SK-N-SH (cell line): ENCODE measurements around the gene SEMA3C. TPM values are rescaled to one million over a fixed set of nuclear protein-coding genes. Genes with fewer than 3 reads are reported as not detected.

Source experiments
- CTCF ChIA-PET: fragments of 300-600, 350-600 bp; formaldehyde crosslinking; extraction: SDS; loops from one replicate; lab custom pipeline; 2021; lab: Yijun Ruan, JAX
- POLR2A ChIA-PET: fragments of 350-600 bp; sonication (Branson Sonifier 250); formaldehyde crosslinking; extraction: SDS; loops from one replicate; lab custom pipeline; 2020; ENCODE audit warnings: antibody characterized with exemption, inconsistent platforms; lab: Yijun Ruan, JAX
- DNase-seq: peaks from one replicate; pipeline ENCODE4 v3.0.0; 2012
- H2AFZ ChIP-seq: fragments of 200-600 bp; sonication (generic); 2 replicates; pipeline ENCODE4 v1.8.1; 2016; ENCODE audit warnings: antibody characterized with exemption, mild to moderate bottlenecking, low read depth
- H3F3A ChIP-seq: fragments of 200-600 bp; sonication (generic); replicated peaks from 2 replicates; pipeline ENCODE3; 2016; ENCODE audit warnings: antibody characterized with exemption, mild to moderate bottlenecking; ENCODE audit not compliant: insufficient read depth
- H3K27ac ChIP-seq, 2 experiments: fragments of 200-500 bp in 1 of 2; fragments of 200-600 bp in 1 of 2; sonication (Bioruptor generic) in 1 of 2; sonication (generic), shearing (Covaris generic) in 1 of 2; 2 replicates each; pipeline versions ENCODE4 v1.5.1 to v1.6.1; 2014 to 2016; ENCODE audit warnings: low read depth in 2 of 2, inconsistent platforms in 1 of 2, low read length in 1 of 2, mild to moderate bottlenecking in 1 of 2, mixed read lengths in 1 of 2
- H3K27me3 ChIP-seq: fragments of 200-600 bp; sonication (generic), shearing (Covaris generic); 2 replicates; pipeline ENCODE4 v1.6.1; 2016; ENCODE audit warnings: mixed run types; ENCODE audit not compliant: insufficient read depth
- H3K36me3 ChIP-seq, 2 experiments: fragments of 200-500 bp in 1 of 2; fragments of 200-600 bp in 1 of 2; sonication (Bioruptor generic) in 1 of 2; sonication (generic) in 1 of 2; replicated peaks in 1 of 2; 2 replicates each; pipeline versions ENCODE3 to v1.5.1; 2014 to 2016; ENCODE audit warnings: low read length in 1 of 2, mild to moderate bottlenecking in 1 of 2; ENCODE audit not compliant: insufficient read depth in 2 of 2, control insufficient read depth in 1 of 2
- H3K4me1 ChIP-seq, 2 experiments: fragments of 200-500 bp in 1 of 2; fragments of 200-600 bp in 1 of 2; sonication (Bioruptor generic) in 1 of 2; sonication (generic), shearing (Covaris generic) in 1 of 2; 2 replicates each; pipeline versions ENCODE4 v1.5.1 to v1.6.1; 2014 to 2016; ENCODE audit warnings: low read depth in 1 of 2, low read length in 1 of 2, mixed run types in 1 of 2; ENCODE audit not compliant: insufficient read depth in 2 of 2, control insufficient read depth in 1 of 2
- H3K4me2 ChIP-seq: fragments of 200-600 bp; sonication (generic), shearing (Covaris generic); 2 replicates; pipeline ENCODE4 v1.6.1; 2017; ENCODE audit warnings: mixed run types
- H3K4me3 ChIP-seq, 2 experiments: fragments of 200-500 bp in 1 of 2; fragments of 200-600 bp in 1 of 2; sonication (Bioruptor generic) in 1 of 2; sonication (generic), shearing (Covaris generic) in 1 of 2; 2 replicates each; pipeline versions ENCODE4 v1.5.1 to v1.8.1; 2014 to 2016; ENCODE audit warnings: low read depth in 2 of 2, inconsistent platforms in 1 of 2, low read length in 1 of 2, mild to moderate bottlenecking in 1 of 2, mixed read lengths in 1 of 2, moderate library complexity in 1 of 2
- H3K79me2 ChIP-seq: fragments of 200-600 bp; sonication (generic); 2 replicates; pipeline ENCODE4 v1.8.1; 2017; ENCODE audit warnings: mild to moderate bottlenecking; ENCODE audit not compliant: insufficient read depth
- H3K9ac ChIP-seq: fragments of 200-600 bp; sonication (generic); 2 replicates; pipeline ENCODE4 v1.6.1; 2017; ENCODE audit warnings: mixed run types
- H3K9me2 ChIP-seq: fragments of 200-600 bp; sonication (generic); 2 replicates; pipeline ENCODE4 v1.6.1; 2017; ENCODE audit warnings: mixed run types
- H3K9me3 ChIP-seq: fragments of 200-600 bp; sonication (generic); 2 replicates; pipeline ENCODE4 v1.6.1; 2017; ENCODE audit warnings: mixed run types, mild to moderate bottlenecking, moderate library complexity
- H4K20me1 ChIP-seq: fragments of 200-600 bp; sonication (generic); 2 replicates; pipeline ENCODE4 v1.6.1; 2017; ENCODE audit warnings: mild to moderate bottlenecking, mixed run types; ENCODE audit not compliant: insufficient read depth
- CHD2 ChIP-seq: fragments of 150-350 bp; IDR thresholded peaks from 2 replicates; pipeline ENCODE4 v1.6.1; 2018; ENCODE audit warnings: low read length; ENCODE audit not compliant: partially characterized antibody
- ELF1 ChIP-seq: IDR thresholded peaks from 2 replicates; pipeline ENCODE4 v1.4.0; 2012
- EZH2phosphoT487 ChIP-seq: fragments of 200-600 bp; sonication (generic); IDR thresholded peaks from 2 replicates; pipeline ENCODE4 v1.6.1; 2017; ENCODE audit warnings: low read depth, mixed run types, mild to moderate bottlenecking, antibody characterized with exemption, moderate library complexity, borderline replicate concordance
- FOXM1 ChIP-seq: IDR thresholded peaks from 2 replicates; pipeline ENCODE4 v1.4.0; 2012; ENCODE audit warnings: low read depth, mild to moderate bottlenecking
- GABPA ChIP-seq: IDR thresholded peaks from 2 replicates; pipeline ENCODE4 v1.4.0; 2012; ENCODE audit warnings: low read depth, mild to moderate bottlenecking
- MAX ChIP-seq: IDR thresholded peaks from 2 replicates; pipeline ENCODE4 v1.4.0; 2012; ENCODE audit warnings: low read depth
- MXI1 ChIP-seq: IDR thresholded peaks from 2 replicates; pipeline ENCODE4 v1.6.1; 2012; ENCODE audit warnings: mild to moderate bottlenecking, low read depth, low read length, improper control_type of control experiment
- PBX3 ChIP-seq: IDR thresholded peaks from 2 replicates; pipeline ENCODE4; 2012
- POLR2AphosphoS5 ChIP-seq: IDR thresholded peaks from 2 replicates; pipeline ENCODE4 v1.6.1; 2012; ENCODE audit warnings: low read depth, low read length
- RAD21 ChIP-seq: IDR thresholded peaks from 2 replicates; pipeline ENCODE4 v1.6.1; 2012; ENCODE audit warnings: mild to moderate bottlenecking, low read length
- REST ChIP-seq: IDR thresholded peaks from 2 replicates; pipeline ENCODE4 v1.6.1; 2012; ENCODE audit warnings: mild to moderate bottlenecking, low read depth, low read length, moderate library complexity
- RXRA ChIP-seq: IDR thresholded peaks from 2 replicates; pipeline ENCODE4 v1.4.0; 2012; ENCODE audit warnings: low read depth, mild to moderate bottlenecking, borderline replicate concordance
- SIN3A ChIP-seq: IDR thresholded peaks from 2 replicates; pipeline ENCODE4 v1.6.1; 2012; ENCODE audit warnings: low read depth, mild to moderate bottlenecking, low read length, moderate library complexity, borderline replicate concordance
- TAF1 ChIP-seq: IDR thresholded peaks from 2 replicates; pipeline ENCODE4 v1.6.1; 2012; ENCODE audit warnings: low read depth, mild to moderate bottlenecking, low read length, moderate library complexity, borderline replicate concordance
- USF2 ChIP-seq: fragments of 150-350 bp; IDR thresholded peaks from 2 replicates; pipeline ENCODE4 v1.6.1; 2017; ENCODE audit warnings: antibody characterized with exemption, low read length, low read depth, borderline replicate concordance
- WGBS: methylation state at CpG from one replicate; pipeline ENCODE4 v1.1.6; 2017; ENCODE audit warnings: low lambda C conversion rate; 5-methylcytosine and 5-hydroxymethylcytosine counted together
- polyA plus RNA-seq, 3 experiments: library from polyadenylated mRNA; depleted of rRNA; stranded (reverse); fragments of >200 nt; gene quantifications; 2 replicates each; pipeline ENCODE4 v1.2.3, GENCODE V29; 2012

SEMA3C gene
- polyA plus RNA-seq, 1 of the 3 experiments (the other 2 are of a cell fraction): 51.1 TPM

GRCh38 chr7:80802527-80802926, 116.3 kb downstream of the SEMA3C start:
- Histone ChIP-seq H3K9me2 (no peaks in the 10 kb centered on the region), H3K9ac (no peak overlapping the region), H3K4me2 (no peak overlapping the region), H4K20me1 (no peaks in the 10 kb centered on the region), H2AFZ (no peak overlapping the region), H3K4me1 (peaks cover 11 to 16% of the 10 kb centered on the region in 2 experiments; a peak in 3 of 4 replicates), H3K9me3 (no peaks in the 10 kb centered on the region), H3K36me3 (peaks cover 42 to 62% of the 10 kb centered on the region in 2 experiments), H3F3A (peaks cover 5% of the 10 kb centered on the region), H3K27me3 (no peaks in the 10 kb centered on the region), H3K27ac (no peak overlapping the region), H3K4me3 (no peak overlapping the region), H3K79me2 (no peaks in the 10 kb centered on the region)
- no peak for DNase-seq
- TF ChIP-seq RXRA: no peak
- ChIA-PET POLR2A (no interaction called here), CTCF (interaction anchor here (0.8 to 1.3 kb wide), 4 partner anchors 9 to 18 kb away, joined by 3 to 7 read pairs (median 4); no protein-coding TSS in a partner anchor)
- 91% methylated on average over 5 of the region's 5 CpGs for WGBS

GRCh38 chr7:80794631-80795573, 123.9 kb downstream of the SEMA3C start:
- no peaks in the 10 kb centered on the region for H3K27me3 ChIP-seq
- H3K27ac ChIP-seq: no peak overlapping the region
- peaks cover 0 to 30% of the 10 kb centered on the region in 2 experiments; a peak in 2 of 4 replicates for H3K4me1 ChIP-seq
- TF ChIP-seq MAX (no peak), PBX3 (no peak), SIN3A (no peak), RXRA (no peak), TAF1 (no peak), RAD21 (no peak), FOXM1 (no peak), MXI1 (no peak), EZH2phosphoT487 (no peak), POLR2AphosphoS5 (no peak), USF2 (no peak), CHD2 (no peak), GABPA (no peak), ELF1 (no peak), REST (no peak)
- TF ChIP-seq, all 33 proteins: peak for 0
- peaks cover 37 to 45% of the 10 kb centered on the region in 2 experiments for H3K36me3 ChIP-seq
- no peaks in the 10 kb centered on the region for H3K9me2 ChIP-seq
- 93% methylated on average over 10 of the region's 10 CpGs for WGBS
- no peak overlapping the region for H3K4me2 ChIP-seq
- H3K9ac ChIP-seq: no peak overlapping the region
- H4K20me1 ChIP-seq: no peaks in the 10 kb centered on the region
- H3F3A ChIP-seq: peaks cover 3% of the 10 kb centered on the region
- H3K4me3 ChIP-seq: no peak overlapping the region
- no peak overlapping the region for H2AFZ ChIP-seq
- no peaks in the 10 kb centered on the region for H3K9me3 ChIP-seq
- DNase-seq: no peak
- H3K79me2 ChIP-seq: no peaks in the 10 kb centered on the region
- CTCF ChIA-PET: no interaction called here
- POLR2A ChIA-PET: no interaction called here
